22Rv1 (cell line): ENCODE measurements around the gene PLEK.

ENCODE experiments used
- ZFX ChIP-seq: fragments of 450-650 bp; IDR thresholded peaks from 2 replicates; pipeline ENCODE4 v1.6.1; 2017; ENCODE audit warnings: antibody characterized with exemption, borderline replicate concordance
- TF ChIP-seq, protein P1 (sequence below): fragments of 450-650 bp; IDR thresholded peaks from 2 replicates; pipeline ENCODE4 v1.5.1; 2017; ENCODE audit warnings: mild to moderate bottlenecking

DNA sequence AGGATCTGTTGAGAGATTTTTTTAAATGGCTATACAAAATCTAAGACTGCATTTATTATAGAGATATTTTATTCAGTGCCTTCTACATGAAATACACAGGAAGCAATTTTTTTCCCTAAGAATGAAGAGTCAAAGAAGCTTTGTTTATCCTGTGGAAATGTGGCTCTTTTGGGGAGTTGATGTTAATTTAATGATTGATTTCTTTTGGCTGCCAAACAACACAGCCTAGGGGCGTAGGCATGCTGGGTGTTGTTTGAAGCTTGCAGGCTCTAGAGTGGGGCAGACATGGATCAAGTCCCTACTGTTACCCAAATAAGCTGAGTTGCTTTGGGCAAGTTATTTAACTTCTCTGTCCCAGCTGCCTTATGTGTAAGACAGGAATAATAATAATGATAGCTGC lies 21.1 kb upstream of the PLEK start:
- TF ChIP-seq, protein P1, sequence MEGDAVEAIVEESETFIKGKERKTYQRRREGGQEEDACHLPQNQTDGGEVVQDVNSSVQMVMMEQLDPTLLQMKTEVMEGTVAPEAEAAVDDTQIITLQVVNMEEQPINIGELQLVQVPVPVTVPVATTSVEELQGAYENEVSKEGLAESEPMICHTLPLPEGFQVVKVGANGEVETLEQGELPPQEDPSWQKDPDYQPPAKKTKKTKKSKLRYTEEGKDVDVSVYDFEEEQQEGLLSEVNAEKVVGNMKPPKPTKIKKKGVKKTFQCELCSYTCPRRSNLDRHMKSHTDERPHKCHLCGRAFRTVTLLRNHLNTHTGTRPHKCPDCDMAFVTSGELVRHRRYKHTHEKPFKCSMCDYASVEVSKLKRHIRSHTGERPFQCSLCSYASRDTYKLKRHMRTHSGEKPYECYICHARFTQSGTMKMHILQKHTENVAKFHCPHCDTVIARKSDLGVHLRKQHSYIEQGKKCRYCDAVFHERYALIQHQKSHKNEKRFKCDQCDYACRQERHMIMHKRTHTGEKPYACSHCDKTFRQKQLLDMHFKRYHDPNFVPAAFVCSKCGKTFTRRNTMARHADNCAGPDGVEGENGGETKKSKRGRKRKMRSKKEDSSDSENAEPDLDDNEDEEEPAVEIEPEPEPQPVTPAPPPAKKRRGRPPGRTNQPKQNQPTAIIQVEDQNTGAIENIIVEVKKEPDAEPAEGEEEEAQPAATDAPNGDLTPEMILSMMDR, result no peak
- no peak for TF ChIP-seq ZFX
